ENCODE results near the gene RINT1. TPM values are rescaled to one million over a fixed set of nuclear protein-coding genes. Genes with fewer than 3 reads are reported as not detected.

RINT1 gene
- total and polyA plus RNA-seq, 2 of the 13 experiments (the other 11 are each of a cell fraction or from before 2014, with no cell fraction given) = 14.7 to 19.3 TPM

DNA sequence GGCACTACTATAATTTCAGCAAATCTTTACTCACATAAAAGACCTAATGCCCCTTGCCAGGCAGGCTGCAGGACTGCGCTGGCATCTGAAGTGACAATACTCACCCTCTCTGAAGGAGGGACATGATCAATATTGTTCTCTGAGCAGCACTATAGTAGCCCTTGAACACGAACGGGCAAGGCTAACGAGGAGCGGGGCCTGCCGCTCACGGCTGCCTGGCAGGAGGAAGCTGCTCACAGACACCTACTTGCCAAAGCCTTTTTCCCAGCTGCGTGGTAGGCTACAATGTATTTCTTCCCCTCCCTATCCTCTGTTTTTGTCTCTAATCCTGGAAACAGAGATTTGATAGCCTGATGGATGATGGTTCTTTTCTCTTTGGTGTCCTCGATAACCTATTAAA, 29.8 kb upstream of the RINT1 start:
- Histone ChIP-seq H2AFZ (ENCODE audit: low read length) (no peak overlapping the region), H3K27me3 (ENCODE audit: control insufficient read depth in 1 of 2, insufficient read depth in 2 of 2, low read length in 2 of 2) (no peaks in the 10 kb centered on the region), H4K20me1 (ENCODE audit: insufficient read depth, low read length) (no peaks in the 10 kb centered on the region), H3K4me3 (replicated peaks in 1 of 3; ENCODE audit: insufficient read depth in 1 of 3, low read depth in 2 of 3, low read length in 3 of 3) (no peak overlapping the region), H3K36me3 (replicated peaks in 1 of 2; ENCODE audit: control insufficient read depth in 1 of 2, insufficient read depth in 2 of 2, low read length in 2 of 2) (peaks cover 18 to 66% of the 10 kb centered on the region in 2 experiments), H3K79me2 (ENCODE audit: insufficient read depth, low read length) (no peaks in the 10 kb centered on the region), H3K4me1 (ENCODE audit: insufficient read depth, low read length) (no peaks in the 10 kb centered on the region), H3K4me2 (ENCODE audit: low read depth, low read length) (no peak overlapping the region), H3K27ac (ENCODE audit: extremely low read length, insufficient read depth, low read length) (no peak overlapping the region), H3K9me3 (ENCODE audit: low read length) (no peaks in the 10 kb centered on the region), H3K9ac (ENCODE audit: insufficient read depth, low read depth, low read length) (no peak overlapping the region)
- no peak for DNase-seq (ENCODE audit: low spot score)
- no TSS peak for BruUV-seq (replicated peaks)
- in situ Hi-C loops (cut with HindIII; ENCODE audit: extremely low pct_ligation_motif_present, low pct_unique_long_range_greater_than_20kb) (no loop called here), intact Hi-C loops (cut with micrococcal nuclease; ENCODE audit: unreplicated experiment) (no loop called here)
- ATAC-seq = no peak
- FAIRE-seq = no peak
- POLR2A ChIA-PET = no interaction called here
- WGBS (ENCODE audit: low lambda C conversion rate) = 97% methylated on average over 9 of the region's 9 CpGs
- CTCF ChIA-PET (ENCODE audit: low intra/inter-chr PET ratio, low total read pairs) = no interaction called here
- peak; percentile 22 for TF ChIP-seq RBM22 (optimal IDR thresholded peaks at IDR 0.05; ENCODE audit: low read length)
- no peak for TF ChIP-seq NFE2L1 (CRISPR knock-in tag; IDR thresholded peaks at IDR 0.05; ENCODE audit: borderline replicate concordance)

- WGBS (ENCODE audit: low lambda C conversion rate) = 93% methylated on average over 4 of the region's 4 CpGs
- in situ Hi-C loops (cut with HindIII; ENCODE audit: extremely low pct_ligation_motif_present, low pct_unique_long_range_greater_than_20kb) = no loop called here
- DNase-seq (ENCODE audit: low spot score) (no peak), FAIRE-seq (no peak), ATAC-seq (no peak; the same call in 2 of the 3 replicates)
- ChIA-PET POLR2A (no interaction called here), CTCF (ENCODE audit: low intra/inter-chr PET ratio, low total read pairs) (no interaction called here)
- no peaks in the 10 kb centered on the region for H3K9me3 ChIP-seq (ENCODE audit: low read length)
- H3K4me3 ChIP-seq (replicated peaks in 1 of 3; ENCODE audit: insufficient read depth in 1 of 3, low read depth in 2 of 3, low read length in 3 of 3) = no peak overlapping the region
- H3K4me1 ChIP-seq (ENCODE audit: insufficient read depth, low read length) = no peaks in the 10 kb centered on the region
- 0 out of 2 replicates have a peak, but pooled peaks cover 4% of the 10 kb centered on the region for H4K20me1 ChIP-seq (ENCODE audit: insufficient read depth, low read length)
- intact Hi-C loops (cut with micrococcal nuclease; ENCODE audit: unreplicated experiment) = no loop called here
- H3K27me3 ChIP-seq (ENCODE audit: control insufficient read depth in 1 of 2, insufficient read depth in 2 of 2, low read length in 2 of 2) = no peaks in the 10 kb centered on the region
- H3K4me2 ChIP-seq (ENCODE audit: low read depth, low read length) = no peak overlapping the region
- no peak overlapping the region for H3K9ac ChIP-seq (ENCODE audit: insufficient read depth, low read depth, low read length)
- no TSS peak for BruUV-seq (replicated peaks)
- peaks cover 57% of the 10 kb centered on the region for H3K79me2 ChIP-seq (ENCODE audit: insufficient read depth, low read length)
- no peak for TF ChIP-seq SIN3B (IDR thresholded peaks at IDR 0.05; ENCODE audit: low read length)
- no peak for TF ChIP-seq SUZ12 (IDR thresholded peaks at IDR 0.05; ENCODE audit: low read depth, low read length)
- TF ChIP-seq ZNF720 (CRISPR knock-in tag; IDR thresholded peaks at IDR 0.05) = no peak
- TF ChIP-seq, protein P1, sequence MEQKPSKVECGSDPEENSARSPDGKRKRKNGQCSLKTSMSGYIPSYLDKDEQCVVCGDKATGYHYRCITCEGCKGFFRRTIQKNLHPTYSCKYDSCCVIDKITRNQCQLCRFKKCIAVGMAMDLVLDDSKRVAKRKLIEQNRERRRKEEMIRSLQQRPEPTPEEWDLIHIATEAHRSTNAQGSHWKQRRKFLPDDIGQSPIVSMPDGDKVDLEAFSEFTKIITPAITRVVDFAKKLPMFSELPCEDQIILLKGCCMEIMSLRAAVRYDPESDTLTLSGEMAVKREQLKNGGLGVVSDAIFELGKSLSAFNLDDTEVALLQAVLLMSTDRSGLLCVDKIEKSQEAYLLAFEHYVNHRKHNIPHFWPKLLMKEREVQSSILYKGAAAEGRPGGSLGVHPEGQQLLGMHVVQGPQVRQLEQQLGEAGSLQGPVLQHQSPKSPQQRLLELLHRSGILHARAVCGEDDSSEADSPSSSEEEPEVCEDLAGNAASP (CRISPR knock-in tag; IDR thresholded peaks at IDR 0.05; ENCODE audit: borderline replicate concordance) = peak; percentile 53; the same call in 1 of the 2 replicates
- H2AFZ ChIP-seq (ENCODE audit: low read length) = no peak overlapping the region
- H3K27ac ChIP-seq (ENCODE audit: extremely low read length, insufficient read depth, low read length) = no peak overlapping the region
- H3K36me3 ChIP-seq (replicated peaks in 1 of 2; ENCODE audit: control insufficient read depth in 1 of 2, insufficient read depth in 2 of 2, low read length in 2 of 2) = peaks cover 5 to 23% of the 10 kb centered on the region in 2 experiments; a peak in 4 of 5 replicates
Measured at GRCh38 chr7:105512415-105512814, 19.6 kb upstream of the RINT1 start.
